Gastroesophageal sphincter (tissue), 4 donors: ENCODE results near the gene CTNNA1. TPM values are rescaled to one million over a fixed set of nuclear protein-coding genes. Genes with fewer than 3 reads are reported as not detected.
"Not testable (repeated sequence)": the region's sequence is repeated elsewhere in the genome, so short reads cannot be mapped to it uniquely, and the experiment has no call there.

Experiments used
- ATAC-seq: fragments of 150-250 bp; one replicate; pipeline ENCODE4 v1.9.1; 2016; ENCODE audit warnings: mild to moderate bottlenecking, moderate library complexity
- H3K27ac ChIP-seq, 4 donors: fragments of 200-600 bp; sonication (generic) in 3 of 4; 1 replicate in 3 of 4; 2 replicates in 1 of 4; pipeline ENCODE4 v1.5.1; 2016 to 2019
- H3K27me3 ChIP-seq: fragments of 200-600 bp; sonication (generic); one replicate; pipeline ENCODE4 v1.5.1; 2019
- H3K36me3 ChIP-seq, 2 donors: fragments of 200-600 bp; sonication (generic); one replicate each; pipeline ENCODE4 v1.5.1; 2019; ENCODE audit warnings: control low read depth in 1 of 2
- H3K4me1 ChIP-seq, 3 donors: fragments of 200-600 bp; sonication (generic); 1 replicate in 2 of 3; 2 replicates in 1 of 3; pipeline ENCODE4 v1.5.1; 2016 to 2019; ENCODE audit warnings: control low read depth in 2 of 3
- H3K4me3 ChIP-seq, 2 donors: fragments of 200-600 bp; sonication (generic); one replicate each; pipeline ENCODE4 v1.5.1; 2019; ENCODE audit warnings: mild to moderate bottlenecking in 1 of 2, moderate library complexity in 1 of 2
- H3K9me3 ChIP-seq, 3 donors: fragments of 200-600 bp; sonication (generic); one replicate each; pipeline ENCODE4 v1.5.1; 2017 to 2019; ENCODE audit warnings: control low read depth in 2 of 3
- EP300 ChIP-seq: sonication (generic); formaldehyde crosslinking; IDR thresholded peaks from one replicate; pipeline ENCODE4 v1.6.1; 2017; ENCODE audit warnings: antibody characterized with exemption, mild to moderate bottlenecking
- POLR2A ChIP-seq, 2 donors: fragments of 450-650 bp; IDR thresholded peaks; one replicate each; pipeline ENCODE4 v1.6.1; 2017; ENCODE audit warnings: antibody characterized with exemption in 2 of 2, mild to moderate bottlenecking in 2 of 2, moderate library complexity in 1 of 2
- POLR2AphosphoS5 ChIP-seq: sonication (generic); formaldehyde crosslinking; IDR thresholded peaks from one replicate; pipeline ENCODE4 v1.6.1; 2017; ENCODE audit warnings: antibody characterized with exemption
- WGBS, 2 donors: methylation state at CpG; one replicate each; pipeline ENCODE4 v1.1.5; 2018; ENCODE audit warnings: low coverage in 1 of 2; 5-methylcytosine and 5-hydroxymethylcytosine counted together
- total RNA-seq, 4 donors: library from RNA; depleted of rRNA; stranded (reverse); fragments of >200 nt; gene quantifications; one replicate each; pipeline ENCODE4 v1.1.0, GENCODE V29; 2016
- TF ChIP-seq, protein P1 (sequence below), 4 experiments: fragments of 200-600 bp in 2 of 4; fragments of 450-650 bp in 2 of 4; sonication (generic) in 1 of 4; IDR thresholded peaks; one replicate each; pipeline ENCODE4 v1.5.1; 2017 to 2019; ENCODE audit warnings: antibody characterized with exemption in 4 of 4, mild to moderate bottlenecking in 2 of 4, moderate library complexity in 2 of 4

CTNNA1 gene
- total RNA-seq, 4 donors from 2014 or later = 289 to 425 (median 365) TPM

DNA sequence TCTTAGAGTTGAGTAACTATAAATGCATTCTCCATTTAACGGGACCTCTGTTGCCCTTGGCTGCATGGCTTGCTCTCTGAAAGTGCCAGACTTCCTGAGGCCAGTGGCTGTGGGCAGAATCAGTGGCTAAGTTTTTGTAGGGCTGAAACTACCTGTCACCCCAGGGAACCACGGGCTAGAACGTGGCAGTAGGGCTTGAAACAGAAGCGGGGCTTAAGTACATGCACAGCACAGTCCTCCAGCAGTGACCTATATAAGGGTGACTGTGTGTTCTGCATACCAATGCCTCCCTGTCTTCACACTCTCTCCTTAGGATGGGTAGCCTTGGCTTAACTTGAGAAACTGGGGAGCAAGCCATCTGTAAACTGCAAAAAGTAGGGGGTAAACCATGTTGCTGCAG, 165.5 kb downstream of the CTNNA1 start:
- Histone ChIP-seq H3K27ac (no peak overlapping the region), H3K4me3 (no peak overlapping the region), H3K9me3 (no peaks in the 10 kb centered on the region), H3K36me3 (peaks cover 0 to 58% of the 10 kb centered on the region in 2 donors), H3K4me1 (peaks cover 0 to 19% (median 0%) of the 10 kb centered on the region in 3 donors), H3K27me3 (no peaks in the 10 kb centered on the region)
- WGBS, 2 donors = 55 to 60% methylated on average over 3 to 4 of the region's 4 CpGs
- TF ChIP-seq POLR2AphosphoS5 (no peak), EP300 (no peak), POLR2A (IDR thresholded peaks at IDR 0.05) (no peak)
- TF ChIP-seq, protein P1, sequence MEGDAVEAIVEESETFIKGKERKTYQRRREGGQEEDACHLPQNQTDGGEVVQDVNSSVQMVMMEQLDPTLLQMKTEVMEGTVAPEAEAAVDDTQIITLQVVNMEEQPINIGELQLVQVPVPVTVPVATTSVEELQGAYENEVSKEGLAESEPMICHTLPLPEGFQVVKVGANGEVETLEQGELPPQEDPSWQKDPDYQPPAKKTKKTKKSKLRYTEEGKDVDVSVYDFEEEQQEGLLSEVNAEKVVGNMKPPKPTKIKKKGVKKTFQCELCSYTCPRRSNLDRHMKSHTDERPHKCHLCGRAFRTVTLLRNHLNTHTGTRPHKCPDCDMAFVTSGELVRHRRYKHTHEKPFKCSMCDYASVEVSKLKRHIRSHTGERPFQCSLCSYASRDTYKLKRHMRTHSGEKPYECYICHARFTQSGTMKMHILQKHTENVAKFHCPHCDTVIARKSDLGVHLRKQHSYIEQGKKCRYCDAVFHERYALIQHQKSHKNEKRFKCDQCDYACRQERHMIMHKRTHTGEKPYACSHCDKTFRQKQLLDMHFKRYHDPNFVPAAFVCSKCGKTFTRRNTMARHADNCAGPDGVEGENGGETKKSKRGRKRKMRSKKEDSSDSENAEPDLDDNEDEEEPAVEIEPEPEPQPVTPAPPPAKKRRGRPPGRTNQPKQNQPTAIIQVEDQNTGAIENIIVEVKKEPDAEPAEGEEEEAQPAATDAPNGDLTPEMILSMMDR (IDR thresholded peaks at IDR 0.05) = no peak
- ATAC-seq = no peak

DNA sequence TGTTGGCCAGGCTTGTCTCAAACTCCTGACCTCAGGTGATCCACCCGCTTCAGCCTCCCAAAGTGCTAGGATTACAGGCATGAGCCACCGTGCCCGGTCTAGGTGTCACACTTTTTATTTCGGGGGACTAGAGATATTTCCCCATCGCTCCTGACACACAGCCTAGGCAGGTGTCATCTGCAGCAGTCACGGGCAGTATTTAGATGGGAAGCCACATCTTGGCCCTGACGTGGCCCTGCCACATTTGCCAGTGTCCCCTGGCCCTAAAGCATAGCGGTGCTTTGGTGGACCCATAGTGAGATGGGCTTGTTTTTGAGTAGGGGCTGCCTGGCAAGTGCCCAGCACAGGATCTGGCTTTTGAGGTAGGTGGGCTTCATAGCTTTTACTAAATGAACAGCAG, 167.0 kb downstream of the CTNNA1 start:
- TF ChIP-seq, protein P1 (IDR thresholded peaks at IDR 0.05) = no peak
- TF ChIP-seq POLR2A (IDR thresholded peaks at IDR 0.05) (no peak), POLR2AphosphoS5 (no peak), EP300 (no peak)
- no peaks in the 10 kb centered on the region for H3K27me3 ChIP-seq
- peaks cover 0 to 21% (median 0%) of the 10 kb centered on the region in 3 donors for H3K4me1 ChIP-seq
- no peak overlapping the region for H3K27ac ChIP-seq
- H3K9me3 ChIP-seq = no peaks in the 10 kb centered on the region
- H3K4me3 ChIP-seq = no peak overlapping the region
- WGBS, 2 donors = 97 to 100% methylated on average over 4 to 6 of the region's 8 CpGs
- peaks cover 0 to 53% of the 10 kb centered on the region in 2 donors for H3K36me3 ChIP-seq
- ATAC-seq = no peak

DNA sequence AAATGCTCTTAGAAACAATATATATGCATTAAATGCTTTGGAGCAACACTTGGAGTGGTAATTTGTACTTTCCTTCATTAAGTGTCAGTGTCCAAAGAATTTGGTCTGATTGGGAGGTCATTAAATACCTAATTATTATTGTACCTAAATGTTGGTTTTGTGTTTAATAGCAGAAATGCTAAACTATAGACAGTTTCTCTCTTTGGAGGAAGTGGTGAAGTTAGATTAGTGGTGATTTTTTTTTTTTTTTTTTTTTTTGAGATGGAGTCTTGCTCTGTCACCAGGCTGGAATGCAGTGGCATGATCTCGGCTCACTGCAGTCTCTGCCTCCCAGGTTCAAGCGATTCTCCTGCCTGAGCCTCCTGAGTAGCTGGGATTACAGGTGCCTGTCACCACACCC, 168.1 kb downstream of the CTNNA1 start:
- 61% methylated on average over 2 of the region's 2 CpGs; no CpG with 5 or more reads in 1 of the 2 donors for WGBS, 2 donors
- not testable (repeated sequence) for H3K27ac ChIP-seq, H3K27me3 ChIP-seq, H3K9me3 ChIP-seq, ATAC-seq, H3K4me3 ChIP-seq
- Histone ChIP-seq H3K4me1 (peaks cover 0 to 22% (median 0%) of the 10 kb centered on the region in 3 donors), H3K36me3 (peaks cover 0 to 58% of the 10 kb centered on the region in 2 donors)

DNA sequence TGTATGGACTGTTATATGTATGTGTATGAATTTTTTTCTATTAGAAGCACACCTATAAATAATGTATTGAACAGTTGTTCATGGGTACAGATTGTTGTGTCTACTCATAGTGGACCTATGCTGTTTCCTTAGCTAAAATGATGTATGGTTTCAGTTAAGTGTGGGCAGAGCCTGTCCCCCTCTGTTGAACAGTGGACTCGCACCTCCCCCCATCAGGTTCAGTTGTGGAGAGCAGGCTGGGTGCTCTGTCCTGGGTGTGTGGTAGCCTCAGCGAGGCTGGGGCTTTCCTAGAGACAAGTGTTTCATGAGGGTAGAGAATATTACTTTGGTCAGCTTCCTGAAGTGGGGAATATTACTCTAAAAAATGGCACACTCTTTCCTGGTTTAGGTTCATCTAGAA, 169.3 kb downstream of the CTNNA1 start:
- no peak for TF ChIP-seq POLR2AphosphoS5
- no peak for TF ChIP-seq EP300
- TF ChIP-seq, protein P1 (IDR thresholded peaks at IDR 0.05) = no peak
- TF ChIP-seq POLR2A (IDR thresholded peaks at IDR 0.05) = no peak
- Histone ChIP-seq H3K27me3 (no peaks in the 10 kb centered on the region), H3K9me3 (no peaks in the 10 kb centered on the region), H3K4me1 (peaks cover 0 to 33% (median 0%) of the 10 kb centered on the region in 3 donors), H3K4me3 (no peak overlapping the region), H3K36me3 (peaks cover 0 to 65% of the 10 kb centered on the region in 2 donors), H3K27ac (no peak overlapping the region)
- 100% methylated on average over 2 of the region's 2 CpGs; no CpG with 5 or more reads in 1 of the 2 donors for WGBS, 2 donors
- no peak for ATAC-seq

DNA sequence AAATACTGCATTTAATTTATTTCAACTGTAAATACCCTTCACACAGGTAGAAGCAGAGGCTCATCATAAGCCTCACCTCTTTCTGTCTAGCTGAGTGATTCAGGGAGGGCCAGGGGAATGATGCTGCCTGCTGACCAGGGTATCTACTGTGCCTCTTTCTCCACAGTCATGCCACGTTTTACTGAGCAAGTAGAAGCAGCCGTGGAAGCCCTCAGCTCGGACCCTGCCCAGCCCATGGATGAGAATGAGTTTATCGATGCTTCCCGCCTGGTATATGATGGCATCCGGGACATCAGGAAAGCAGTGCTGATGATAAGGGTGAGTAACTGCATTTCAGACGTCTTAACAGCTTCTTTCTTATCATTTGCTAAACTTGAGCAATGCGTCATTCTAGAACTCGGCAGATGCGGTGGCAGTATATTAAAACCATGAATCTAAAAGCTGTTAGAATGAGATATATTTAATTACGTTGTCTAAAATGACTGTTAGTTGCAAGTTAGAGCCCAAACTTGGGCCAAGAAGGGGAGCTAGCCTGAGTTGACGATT, 171.9 kb downstream of the CTNNA1 start:
- H3K36me3 ChIP-seq = peaks cover 0 to 67% of the 10 kb centered on the region in 2 donors
- no peak for ATAC-seq
- H3K9me3 ChIP-seq = no peaks in the 10 kb centered on the region
- WGBS, 2 donors = 84 to 88% methylated on average over 7 to 12 of the region's 12 CpGs
- H3K4me1 ChIP-seq = peaks cover 0 to 43% (median 4%) of the 10 kb centered on the region in 3 donors
- H3K4me3 ChIP-seq = no peak overlapping the region
- no peaks in the 10 kb centered on the region for H3K27me3 ChIP-seq
- no peak overlapping the region for H3K27ac ChIP-seq
- no peak for TF ChIP-seq POLR2A (IDR thresholded peaks at IDR 0.05)
- TF ChIP-seq POLR2AphosphoS5 = no peak
- TF ChIP-seq EP300 = no peak
- TF ChIP-seq, protein P1 (IDR thresholded peaks at IDR 0.05) = no peak
